IPS-15b (cell line): ENCODE results near the gene ICOS.
"Not testable (repeated sequence)": the region's sequence is repeated elsewhere in the genome, so short reads cannot be mapped to it uniquely, and the experiment has no call there.

Experiments used
- H3K27me3 ChIP-seq: one replicate; pipeline ENCODE4 v1.6.1; 2013; ENCODE audit warnings: low read length; ENCODE audit not compliant: control insufficient read depth, insufficient read depth
- H3K36me3 ChIP-seq: one replicate; pipeline ENCODE4 v1.6.1; 2013; ENCODE audit warnings: low read length; ENCODE audit not compliant: control insufficient read depth, insufficient read depth
- H3K4me1 ChIP-seq: one replicate; pipeline ENCODE4 v1.6.1; 2013; ENCODE audit warnings: mild to moderate bottlenecking, low read length; ENCODE audit not compliant: control insufficient read depth, insufficient read depth
- H3K4me3 ChIP-seq: one replicate; pipeline ENCODE4 v1.5.1; 2013; ENCODE audit warnings: low read depth, low read length
- H3K9ac ChIP-seq: one replicate; pipeline ENCODE4 v1.6.1; 2013; ENCODE audit warnings: low read depth, mild to moderate bottlenecking, low read length
- H3K9me3 ChIP-seq: one replicate; pipeline ENCODE4 v1.6.1; 2013; ENCODE audit warnings: mild to moderate bottlenecking, low read length; ENCODE audit not compliant: control insufficient read depth, insufficient read depth

ICOS gene

GRCh38 chr2:203918839-203919238, 17.7 kb upstream of the ICOS start:
- no peaks in the 10 kb centered on the region for H3K27me3 ChIP-seq
- no peak overlapping the region for H3K9ac ChIP-seq
- no peaks in the 10 kb centered on the region for H3K4me1 ChIP-seq
- H3K4me3 ChIP-seq: no peak overlapping the region
- H3K9me3 ChIP-seq: no peaks in the 10 kb centered on the region
- no peaks in the 10 kb centered on the region for H3K36me3 ChIP-seq

- H3K4me1 ChIP-seq: no peaks in the 10 kb centered on the region
- H3K9me3 ChIP-seq: no peaks in the 10 kb centered on the region
- no peak overlapping the region for H3K9ac ChIP-seq
- H3K4me3 ChIP-seq: no peak overlapping the region
- H3K27me3 ChIP-seq: no peaks in the 10 kb centered on the region
- no peaks in the 10 kb centered on the region for H3K36me3 ChIP-seq
These were observed 10.9 kb upstream of the ICOS start for GRCh38 chr2:203925512-203926158.

GRCh38 chr2:203928849-203929248, 7.7 kb upstream of the ICOS start:
- H3K27me3 ChIP-seq: no peaks in the 10 kb centered on the region
- no peak overlapping the region for H3K9ac ChIP-seq
- H3K4me3 ChIP-seq: no peak overlapping the region
- H3K36me3 ChIP-seq: no peaks in the 10 kb centered on the region
- no peaks in the 10 kb centered on the region for H3K9me3 ChIP-seq
- H3K4me1 ChIP-seq: no peaks in the 10 kb centered on the region

GRCh38 chr2:203931262-203931661, 5.3 kb upstream of the ICOS start:
- not testable (repeated sequence) for H3K9ac ChIP-seq, H3K4me3 ChIP-seq, H3K9me3 ChIP-seq, H3K27me3 ChIP-seq, H3K4me1 ChIP-seq, H3K36me3 ChIP-seq

GRCh38 chr2:203934041-203934492, 2.5 kb upstream of the ICOS start:
- no peaks in the 10 kb centered on the region for H3K27me3 ChIP-seq
- H3K9ac ChIP-seq: no peak overlapping the region
- no peaks in the 10 kb centered on the region for H3K9me3 ChIP-seq
- H3K4me1 ChIP-seq: peaks cover 2% of the 10 kb centered on the region
- no peak overlapping the region for H3K4me3 ChIP-seq
- no peaks in the 10 kb centered on the region for H3K36me3 ChIP-seq

- H3K9me3 ChIP-seq: no peaks in the 10 kb centered on the region
These were observed 1.7 kb upstream of the ICOS start for GRCh38 chr2:203934711-203935438.

GRCh38 chr2:203935568-203935967, 995 bp upstream of the ICOS start:
- H3K9ac ChIP-seq: no peak overlapping the region
- H3K36me3 ChIP-seq: no peaks in the 10 kb centered on the region
- no peaks in the 10 kb centered on the region for H3K27me3 ChIP-seq
- peaks cover 4% of the 10 kb centered on the region for H3K4me1 ChIP-seq
- H3K9me3 ChIP-seq: no peaks in the 10 kb centered on the region
- H3K4me3 ChIP-seq: no peak overlapping the region

More at GRCh38 chr2:203934711-203935438, 1.7 kb upstream of the ICOS start:
- Histone ChIP-seq H3K9ac (no peak overlapping the region), H3K4me1 (peaks cover 4% of the 10 kb centered on the region), H3K4me3 (no peak overlapping the region), H3K27me3 (no peaks in the 10 kb centered on the region), H3K36me3 (no peaks in the 10 kb centered on the region)

- no peaks in the 10 kb centered on the region for H3K36me3 ChIP-seq
- no peaks in the 10 kb centered on the region for H3K27me3 ChIP-seq
These were observed 386 bp downstream of the ICOS start for GRCh38 chr2:203936949-203937348.

GRCh38 chr2:203937788-203938187, 1.2 kb downstream of the ICOS start:
- Histone ChIP-seq H3K4me3 (no peak overlapping the region), H3K4me1 (peaks cover 4% of the 10 kb centered on the region), H3K9me3 (no peaks in the 10 kb centered on the region), H3K36me3 (no peaks in the 10 kb centered on the region), H3K27me3 (no peaks in the 10 kb centered on the region), H3K9ac (no peak overlapping the region)

More at GRCh38 chr2:203936949-203937348, 386 bp downstream of the ICOS start:
- no peaks in the 10 kb centered on the region for H3K9me3 ChIP-seq
- no peak overlapping the region for H3K4me3 ChIP-seq
- no peak overlapping the region for H3K9ac ChIP-seq
- peaks cover 4% of the 10 kb centered on the region for H3K4me1 ChIP-seq

GRCh38 chr2:203940039-203940438, 3.5 kb downstream of the ICOS start:
- Histone ChIP-seq H3K4me1 (peaks cover 4% of the 10 kb centered on the region), H3K9me3 (no peaks in the 10 kb centered on the region), H3K36me3 (no peaks in the 10 kb centered on the region), H3K27me3 (no peaks in the 10 kb centered on the region), H3K9ac (no peak overlapping the region), H3K4me3 (no peak overlapping the region)

GRCh38 chr2:203943493-203944382, 7.2 kb downstream of the ICOS start:
- H3K27me3 ChIP-seq, H3K9me3 ChIP-seq, H3K4me1 ChIP-seq, H3K36me3 ChIP-seq, H3K9ac ChIP-seq, H3K4me3 ChIP-seq: not testable (repeated sequence)
